ENCODE results near the gene RTTN. TPM values are rescaled to one million over a fixed set of nuclear protein-coding genes. Genes with fewer than 3 reads are reported as not detected.

Gene RTTN
- total RNA-seq, 2 experiments from 2014 or later = 19.8 to 29.7 TPM

DNA sequence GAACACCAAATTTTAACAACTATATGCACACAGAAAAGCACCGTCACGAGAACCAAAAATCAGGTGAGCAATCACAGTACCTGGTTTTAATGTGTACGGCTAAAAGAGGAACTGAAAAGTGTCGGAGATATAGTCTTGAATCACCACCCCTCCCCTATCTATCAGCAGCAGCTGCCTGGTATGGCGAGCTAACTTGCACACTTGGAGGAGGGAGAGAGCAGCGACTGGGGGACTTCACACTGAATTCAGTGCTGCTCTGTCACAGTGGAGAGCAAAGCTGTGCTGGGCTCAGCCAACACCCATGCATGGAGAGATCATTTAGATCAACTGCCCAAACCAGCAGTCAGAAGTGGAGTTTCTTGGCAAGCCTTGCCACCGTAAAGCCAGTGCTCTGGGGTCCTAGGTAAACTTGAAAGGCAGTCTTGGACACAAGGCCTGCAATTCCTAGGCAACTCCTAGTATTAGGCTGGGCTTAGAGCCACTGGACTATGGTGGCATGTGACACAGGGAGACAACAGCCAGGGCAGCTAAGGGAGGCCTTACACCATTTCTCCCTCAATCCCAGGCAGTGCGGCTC lies 168.6 kb downstream of the RTTN start:
- DNase-seq (ENCODE audit: low spot score) = peak; percentile 64
- Histone ChIP-seq H3K79me2 (ENCODE audit: insufficient read depth, low read depth, low read length) (no peaks in the 10 kb centered on the region), H3K27ac (ENCODE audit: low read depth, low read length, poor library complexity, severe bottlenecking) (no peak overlapping the region), H3K4me1 (ENCODE audit: insufficient read depth, low read length, poor library complexity, severe bottlenecking) (peaks cover 10% of the 10 kb centered on the region), H3K36me3 (ENCODE audit: insufficient read depth, low read length) (no peaks in the 10 kb centered on the region), H4K20me1 (ENCODE audit: insufficient read depth, low read length) (no peaks in the 10 kb centered on the region), H2AFZ (ENCODE audit: low read length) (no peak overlapping the region), H3K4me3 (ENCODE audit: low read depth, low read length, poor library complexity, severe bottlenecking) (no peak overlapping the region), H3K9me2 (ENCODE audit: insufficient read depth, low read length) (no peaks in the 10 kb centered on the region), H3K4me2 (ENCODE audit: low read length) (peak overlapping the region; percentile 34; the same call in 1 of the 2 replicates), H3K9me3 (ENCODE audit: low read length) (no peaks in the 10 kb centered on the region)
- ChIA-PET CTCF (ENCODE audit: unreplicated experiment) (no interaction called here), POLR2A (interaction anchor here (0.7 kb wide), 1 partner anchor 14 kb away, joined by 3 read pairs; no protein-coding TSS in a partner anchor)
- no TSS peak for BruUV-seq (replicated peaks)
- no peak for TF ChIP-seq EZH2phosphoT487 (IDR thresholded peaks at IDR 0.05; ENCODE audit: borderline replicate concordance, low read depth, low read length)
- TF ChIP-seq, protein P1, sequence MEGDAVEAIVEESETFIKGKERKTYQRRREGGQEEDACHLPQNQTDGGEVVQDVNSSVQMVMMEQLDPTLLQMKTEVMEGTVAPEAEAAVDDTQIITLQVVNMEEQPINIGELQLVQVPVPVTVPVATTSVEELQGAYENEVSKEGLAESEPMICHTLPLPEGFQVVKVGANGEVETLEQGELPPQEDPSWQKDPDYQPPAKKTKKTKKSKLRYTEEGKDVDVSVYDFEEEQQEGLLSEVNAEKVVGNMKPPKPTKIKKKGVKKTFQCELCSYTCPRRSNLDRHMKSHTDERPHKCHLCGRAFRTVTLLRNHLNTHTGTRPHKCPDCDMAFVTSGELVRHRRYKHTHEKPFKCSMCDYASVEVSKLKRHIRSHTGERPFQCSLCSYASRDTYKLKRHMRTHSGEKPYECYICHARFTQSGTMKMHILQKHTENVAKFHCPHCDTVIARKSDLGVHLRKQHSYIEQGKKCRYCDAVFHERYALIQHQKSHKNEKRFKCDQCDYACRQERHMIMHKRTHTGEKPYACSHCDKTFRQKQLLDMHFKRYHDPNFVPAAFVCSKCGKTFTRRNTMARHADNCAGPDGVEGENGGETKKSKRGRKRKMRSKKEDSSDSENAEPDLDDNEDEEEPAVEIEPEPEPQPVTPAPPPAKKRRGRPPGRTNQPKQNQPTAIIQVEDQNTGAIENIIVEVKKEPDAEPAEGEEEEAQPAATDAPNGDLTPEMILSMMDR (conservative IDR thresholded peaks at IDR 0.05; ENCODE audit: low read length) = no peak
- intact Hi-C loops (cut with micrococcal nuclease; ENCODE audit: unreplicated experiment) = no loop called here

GRCh38 chr18:70036168-70036567 lies 169.3 kb downstream of the RTTN start:
- Histone ChIP-seq H3K4me3 (ENCODE audit: low read depth, low read length, poor library complexity, severe bottlenecking) (no peak overlapping the region), H3K79me2 (ENCODE audit: insufficient read depth, low read depth, low read length) (no peaks in the 10 kb centered on the region), H3K4me2 (ENCODE audit: low read length) (peak overlapping the region; percentile 23; the same call in 1 of the 2 replicates), H3K9me3 (ENCODE audit: low read length) (no peaks in the 10 kb centered on the region), H3K36me3 (ENCODE audit: insufficient read depth, low read length) (no peaks in the 10 kb centered on the region), H3K4me1 (ENCODE audit: insufficient read depth, low read length, poor library complexity, severe bottlenecking) (peaks cover 10% of the 10 kb centered on the region), H3K9me2 (ENCODE audit: insufficient read depth, low read length) (no peaks in the 10 kb centered on the region), H3K27ac (ENCODE audit: low read depth, low read length, poor library complexity, severe bottlenecking) (no peak overlapping the region), H4K20me1 (ENCODE audit: insufficient read depth, low read length) (no peaks in the 10 kb centered on the region), H2AFZ (ENCODE audit: low read length) (no peak overlapping the region)
- no TSS peak for BruUV-seq (replicated peaks)
- no peak for DNase-seq (ENCODE audit: low spot score)
- intact Hi-C loops (cut with micrococcal nuclease; ENCODE audit: unreplicated experiment) = no loop called here
- TF ChIP-seq, protein P1 (conservative IDR thresholded peaks at IDR 0.05; ENCODE audit: low read length) = no peak
- TF ChIP-seq EZH2phosphoT487 (IDR thresholded peaks at IDR 0.05; ENCODE audit: borderline replicate concordance, low read depth, low read length) = no peak
- ChIA-PET POLR2A (interaction anchor here (0.6 kb wide), 1 partner anchor 46 kb away, joined by 3 read pairs; no protein-coding TSS in a partner anchor), CTCF (ENCODE audit: unreplicated experiment) (no interaction called here)

GRCh38 chr18:70031221-70031620 lies 174.3 kb downstream of the RTTN start:
- Histone ChIP-seq H3K79me2 (ENCODE audit: insufficient read depth, low read depth, low read length) (no peaks in the 10 kb centered on the region), H2AFZ (ENCODE audit: low read length) (no peak overlapping the region), H3K9me3 (ENCODE audit: low read length) (no peaks in the 10 kb centered on the region), H3K9me2 (ENCODE audit: insufficient read depth, low read length) (no peaks in the 10 kb centered on the region), H3K27ac (ENCODE audit: low read depth, low read length, poor library complexity, severe bottlenecking) (no peak overlapping the region), H3K36me3 (ENCODE audit: insufficient read depth, low read length) (peaks cover 9% of the 10 kb centered on the region), H3K4me2 (ENCODE audit: low read length) (no peak overlapping the region), H3K4me1 (ENCODE audit: insufficient read depth, low read length, poor library complexity, severe bottlenecking) (peaks cover 9% of the 10 kb centered on the region), H3K4me3 (ENCODE audit: low read depth, low read length, poor library complexity, severe bottlenecking) (no peak overlapping the region), H4K20me1 (ENCODE audit: insufficient read depth, low read length) (no peaks in the 10 kb centered on the region)
- CTCF ChIA-PET (ENCODE audit: unreplicated experiment) = no interaction called here
- TF ChIP-seq, protein P1 (conservative IDR thresholded peaks at IDR 0.05; ENCODE audit: low read length) = no peak
- TF ChIP-seq EZH2phosphoT487 (IDR thresholded peaks at IDR 0.05; ENCODE audit: borderline replicate concordance, low read depth, low read length) = no peak
- intact Hi-C loops (cut with micrococcal nuclease; ENCODE audit: unreplicated experiment) = no loop called here
- no peak for DNase-seq (ENCODE audit: low spot score)
- POLR2A ChIA-PET = no interaction called here
- BruUV-seq (replicated peaks) = no TSS peak

Data from OCI-LY7 (cell line).